K562 (cell line): Measurements from ENCODE around the gene ZNF687. TPM values are rescaled to one million over a fixed set of nuclear protein-coding genes. Genes with fewer than 3 reads are reported as not detected.
A peak's percentile ranks its signal among the peaks of the same experiment; 100 is the strongest.

ENCODE experiments used
- ARID1B ChIP-seq: fragments of 450-650 bp; IDR thresholded peaks from 2 replicates; pipeline ENCODE4 v1.6.1; 2016; ENCODE audit warnings: antibody characterized with exemption, mild to moderate bottlenecking, inconsistent platforms
- FOS ChIP-seq: IDR thresholded peaks from 3 replicates; pipeline ENCODE4 v1.6.1; 2011; ENCODE audit not compliant: insufficient read length; ENCODE audit errors: extremely low read depth
- HDAC8 ChIP-seq: fragments of 450-650 bp; IDR thresholded peaks from 2 replicates; pipeline ENCODE4 v1.6.1; 2016; ENCODE audit warnings: mild to moderate bottlenecking, missing genetic modification characterization, moderate library complexity, missing compliant biosample characterization
- MTA1 ChIP-seq: fragments of 450-650 bp; IDR thresholded peaks from 2 replicates; pipeline ENCODE4 v1.6.1; 2017; ENCODE audit warnings: borderline replicate concordance
- NBN ChIP-seq: fragments of 450-650 bp; IDR thresholded peaks from 2 replicates; pipeline ENCODE4 v1.6.1; 2016; ENCODE audit warnings: low read depth, mild to moderate bottlenecking
- NEUROD1 ChIP-seq: fragments of 150-350 bp; IDR thresholded peaks from 2 replicates; pipeline ENCODE4 v1.6.1; 2014; ENCODE audit warnings: borderline replicate concordance, low read length, low read depth; ENCODE audit not compliant: partially characterized antibody
- NR2F6 ChIP-seq: fragments of 450-650 bp; formaldehyde crosslinking; IDR thresholded peaks from 2 replicates; pipeline ENCODE4 v1.4.0; 2020; ENCODE audit warnings: mild to moderate bottlenecking
- RB1 ChIP-seq: fragments of 450-650 bp; IDR thresholded peaks from 2 replicates; pipeline ENCODE4 v1.6.1; 2017; ENCODE audit warnings: low read depth, mild to moderate bottlenecking
- RBFOX2 ChIP-seq: fragments of 200-400 bp; formaldehyde crosslinking; IDR thresholded peaks from 2 replicates; pipeline ENCODE4 v1.6.1; 2017; ENCODE audit warnings: low read depth, mild to moderate bottlenecking, low read length, moderate library complexity
- SIN3B ChIP-seq: fragments of 450-650 bp; IDR thresholded peaks from 2 replicates; pipeline ENCODE4 v1.6.1; 2017; ENCODE audit warnings: low read depth, mild to moderate bottlenecking, moderate library complexity
- SIRT6 ChIP-seq: IDR thresholded peaks from one replicate; pipeline ENCODE4 v1.6.1; 2012; ENCODE audit warnings: low read depth, mild to moderate bottlenecking, control low read depth, inconsistent platforms, low read length, moderate library complexity
- SMARCB1 ChIP-seq: IDR thresholded peaks from 2 replicates; pipeline ENCODE4 v1.6.1; 2011; ENCODE audit warnings: improper control_type of control experiment, low read depth; ENCODE audit not compliant: insufficient read length
- STAG1 ChIP-seq: sonication (generic); formaldehyde crosslinking; IDR thresholded peaks from 2 replicates; pipeline ENCODE4 v1.5.0; 2020; ENCODE audit warnings: missing genetic modification reagents, borderline replicate concordance
- TBL1XR1 ChIP-seq, 2 experiments: IDR thresholded peaks; 2 replicates each; pipeline ENCODE4 v1.6.1; 2012; ENCODE audit warnings: improper control_type of control experiment in 2 of 2, low read length in 2 of 2, mild to moderate bottlenecking in 1 of 2
- THRAP3 ChIP-seq: fragments of 450-650 bp; IDR thresholded peaks from 2 replicates; pipeline ENCODE4 v1.6.1; 2016; ENCODE audit warnings: mild to moderate bottlenecking, inconsistent platforms, borderline replicate concordance
- TRIM28 ChIP-seq: fragments of 450-650 bp; IDR thresholded peaks from 2 replicates; pipeline ENCODE4 v1.6.1; 2017
- ZNF124 ChIP-seq: sonication (generic); formaldehyde crosslinking; IDR thresholded peaks from 2 replicates; pipeline ENCODE4 v1.8.1; 2022; ENCODE audit warnings: missing genetic modification reagents
- ZNF239 ChIP-seq: fragments of 250-450 bp; sonication (Bioruptor Pico); IDR thresholded peaks from 2 replicates; pipeline ENCODE4 v1.4.0; 2020; ENCODE audit warnings: mild to moderate bottlenecking
- polyA plus RNA-seq, 8 experiments: library from polyadenylated mRNA; depleted of rRNA in 4 of 8; stranded (reverse) in 5 of 8; unstranded in 3 of 8; fragments of >200 nt; fragmentation: Nextera tagmentation in 2 of 8; fragmentation: Illumina TruSeq in 1 of 8; extraction: Ambion mirVana in 2 of 8; extraction: Trizol in 1 of 8; gene quantifications; 2 replicates each; pipeline versions ENCODE4 v1.2.1 to v1.2.3, GENCODE V29; 2011 to 2014; ENCODE audit warnings: inconsistent platforms in 1 of 8, missing spikeins in 1 of 8
- total RNA-seq, 7 experiments: library from RNA; depleted of rRNA in 6 of 7; stranded (reverse); fragments of >200 nt in 6 of 7; fragmentation: Illumina TruSeq in 2 of 7; extraction: Trizol in 2 of 7; gene quantifications; 2 replicates each; pipeline versions ENCODE4 v1.2.1 to v1.2.3, GENCODE V29; 2011 to 2021; ENCODE audit warnings: low replicate concordance in 1 of 7
- TF ChIP-seq, protein P1 (sequence below): fragments of 450-650 bp; IDR thresholded peaks from 2 replicates; pipeline ENCODE4 v1.6.1; 2016
- TF ChIP-seq, protein P2 (sequence below): sonication (generic); formaldehyde crosslinking; IDR thresholded peaks from 2 replicates; pipeline ENCODE4 v1.8.1; 2023; ENCODE audit warnings: mild to moderate bottlenecking, missing genetic modification reagents, moderate library complexity
- TF ChIP-seq, protein P3 (sequence below): fragments of 450-650 bp; IDR thresholded peaks from 2 replicates; pipeline ENCODE4 v1.6.1; 2016; ENCODE audit warnings: missing biosample characterization, missing genetic modification characterization
- TF ChIP-seq, protein P4 (sequence below): sonication (generic); formaldehyde crosslinking; IDR thresholded peaks from 2 replicates; pipeline ENCODE4 v1.9.0; 2022; ENCODE audit warnings: mild to moderate bottlenecking, missing genetic modification reagents
- TF ChIP-seq, protein P5 (sequence below), 2 experiments: fragments of 450-650 bp in 1 of 2; sonication (generic) in 1 of 2; formaldehyde crosslinking in 1 of 2; IDR thresholded peaks in 1 of 2; conservative IDR thresholded peaks in 1 of 2; 2 replicates each; pipeline versions ENCODE4 v1.6.1 to v1.8.1; 2016 to 2023; ENCODE audit warnings: mild to moderate bottlenecking in 2 of 2, moderate library complexity in 2 of 2, inconsistent platforms in 1 of 2, missing genetic modification reagents in 1 of 2

Gene ZNF687
- total and polyA plus RNA-seq, 9 of the 15 experiments (the other 6 are each of a cell fraction or from before 2014, with no cell fraction given) = 0.13 to 26.4 (median 10.6) TPM

DNA sequence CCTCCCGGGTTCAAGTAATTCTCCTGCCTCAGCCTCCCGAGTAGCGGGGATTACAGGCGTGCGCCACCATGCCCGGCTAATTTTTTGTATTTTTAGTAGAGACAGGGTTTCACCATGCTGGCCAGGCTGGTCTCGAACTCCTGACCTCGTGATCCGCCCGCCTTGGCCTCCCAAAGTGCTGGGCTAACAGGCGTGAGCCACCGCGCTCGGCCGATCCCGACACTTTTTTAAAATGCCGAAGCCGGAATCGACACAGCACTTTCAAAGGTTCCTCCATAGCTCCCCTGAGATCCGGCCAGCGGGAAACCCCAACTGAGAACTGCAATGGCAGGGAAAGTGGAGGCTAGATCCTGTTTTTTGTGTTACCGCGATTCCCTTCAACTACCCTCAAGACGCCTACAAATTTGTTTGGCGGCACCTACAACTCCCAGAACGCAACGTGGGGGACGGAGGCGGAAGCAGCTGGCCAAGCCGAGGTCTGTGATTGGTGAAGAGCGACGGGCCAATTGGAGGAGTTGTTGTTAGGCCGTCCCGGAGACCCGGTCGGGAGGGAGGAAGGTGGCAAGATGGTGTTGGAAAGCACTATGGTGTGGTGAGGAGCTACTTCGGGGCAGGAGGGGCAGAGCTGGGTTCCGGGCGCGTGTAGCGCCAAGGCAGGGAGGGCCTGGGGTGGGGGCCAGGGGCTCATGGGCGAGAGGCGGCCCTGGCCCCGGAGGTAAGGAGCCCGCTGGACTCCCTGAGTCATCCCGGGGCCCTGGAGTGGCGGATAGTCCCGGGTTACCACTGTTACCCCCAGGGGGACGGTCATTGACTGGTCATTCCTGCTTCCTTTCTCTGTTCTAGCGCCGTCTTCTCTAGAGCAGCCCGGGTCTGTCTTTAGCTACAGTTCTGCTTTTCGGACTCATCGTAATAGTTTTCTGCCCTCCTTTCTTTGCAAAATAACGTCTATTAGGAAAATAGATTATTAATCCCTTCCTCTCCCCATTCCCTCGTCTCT is 27.6 kb upstream of the ZNF687 start, which contains the start of gene PSMD4 (continued):
- TF ChIP-seq HDAC8 (tag) (no peak), SIRT6 (no peak), NBN (no peak; the same call in 1 of the 2 replicates), NEUROD1 (peak; percentile 80), ARID1B (peak; percentile 53), SMARCB1 (no peak), THRAP3 (peak; percentile 100), TBL1XR1 (IDR thresholded peaks at IDR 0.05; ENCODE audit: low read length in 2 of 2) (no peak; a peak in 1 of 4 replicates), RBFOX2 (peak; percentile 93), NR2F6 (CRISPR knock-in tag) (no peak), RB1 (0 out of 2 replicates have a peak, but pooled peaks have one; percentile 34), ZNF239 (no peak), MTA1 (0 out of 2 replicates have a peak, but pooled peaks have one; percentile 11), SIN3B (peak; percentile 89), STAG1 (CRISPR knock-in tag) (no peak), TRIM28 (peak; percentile 50; the same call in 1 of the 2 replicates), ZNF124 (CRISPR knock-in tag) (no peak), FOS (peak; percentile 92)
- TF ChIP-seq, protein P1, sequence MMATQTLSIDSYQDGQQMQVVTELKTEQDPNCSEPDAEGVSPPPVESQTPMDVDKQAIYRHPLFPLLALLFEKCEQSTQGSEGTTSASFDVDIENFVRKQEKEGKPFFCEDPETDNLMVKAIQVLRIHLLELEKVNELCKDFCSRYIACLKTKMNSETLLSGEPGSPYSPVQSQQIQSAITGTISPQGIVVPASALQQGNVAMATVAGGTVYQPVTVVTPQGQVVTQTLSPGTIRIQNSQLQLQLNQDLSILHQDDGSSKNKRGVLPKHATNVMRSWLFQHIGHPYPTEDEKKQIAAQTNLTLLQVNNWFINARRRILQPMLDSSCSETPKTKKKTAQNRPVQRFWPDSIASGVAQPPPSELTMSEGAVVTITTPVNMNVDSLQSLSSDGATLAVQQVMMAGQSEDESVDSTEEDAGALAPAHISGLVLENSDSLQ = peak; percentile 35; the same call in 1 of the 2 replicates
- TF ChIP-seq, protein P2, sequence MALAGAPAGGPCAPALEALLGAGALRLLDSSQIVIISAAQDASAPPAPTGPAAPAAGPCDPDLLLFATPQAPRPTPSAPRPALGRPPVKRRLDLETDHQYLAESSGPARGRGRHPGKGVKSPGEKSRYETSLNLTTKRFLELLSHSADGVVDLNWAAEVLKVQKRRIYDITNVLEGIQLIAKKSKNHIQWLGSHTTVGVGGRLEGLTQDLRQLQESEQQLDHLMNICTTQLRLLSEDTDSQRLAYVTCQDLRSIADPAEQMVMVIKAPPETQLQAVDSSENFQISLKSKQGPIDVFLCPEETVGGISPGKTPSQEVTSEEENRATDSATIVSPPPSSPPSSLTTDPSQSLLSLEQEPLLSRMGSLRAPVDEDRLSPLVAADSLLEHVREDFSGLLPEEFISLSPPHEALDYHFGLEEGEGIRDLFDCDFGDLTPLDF = no peak
- TF ChIP-seq, protein P3, sequence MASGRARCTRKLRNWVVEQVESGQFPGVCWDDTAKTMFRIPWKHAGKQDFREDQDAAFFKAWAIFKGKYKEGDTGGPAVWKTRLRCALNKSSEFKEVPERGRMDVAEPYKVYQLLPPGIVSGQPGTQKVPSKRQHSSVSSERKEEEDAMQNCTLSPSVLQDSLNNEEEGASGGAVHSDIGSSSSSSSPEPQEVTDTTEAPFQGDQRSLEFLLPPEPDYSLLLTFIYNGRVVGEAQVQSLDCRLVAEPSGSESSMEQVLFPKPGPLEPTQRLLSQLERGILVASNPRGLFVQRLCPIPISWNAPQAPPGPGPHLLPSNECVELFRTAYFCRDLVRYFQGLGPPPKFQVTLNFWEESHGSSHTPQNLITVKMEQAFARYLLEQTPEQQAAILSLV (tag) = no peak
- TF ChIP-seq, protein P4, sequence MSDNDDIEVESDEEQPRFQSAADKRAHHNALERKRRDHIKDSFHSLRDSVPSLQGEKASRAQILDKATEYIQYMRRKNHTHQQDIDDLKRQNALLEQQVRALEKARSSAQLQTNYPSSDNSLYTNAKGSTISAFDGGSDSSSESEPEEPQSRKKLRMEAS (CRISPR knock-in tag) = peak; percentile 62; the same call in 1 of the 2 replicates
- TF ChIP-seq, protein P5, sequence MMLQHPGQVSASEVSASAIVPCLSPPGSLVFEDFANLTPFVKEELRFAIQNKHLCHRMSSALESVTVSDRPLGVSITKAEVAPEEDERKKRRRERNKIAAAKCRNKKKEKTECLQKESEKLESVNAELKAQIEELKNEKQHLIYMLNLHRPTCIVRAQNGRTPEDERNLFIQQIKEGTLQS (IDR thresholded peaks at IDR 0.05) = peak; percentile 68
- TF ChIP-seq, protein P5 (CRISPR knock-in tag; conservative IDR thresholded peaks at IDR 0.05) = no peak
